ENCODE results near the gene GABBR2.

- TF ChIP-seq, protein P1, sequence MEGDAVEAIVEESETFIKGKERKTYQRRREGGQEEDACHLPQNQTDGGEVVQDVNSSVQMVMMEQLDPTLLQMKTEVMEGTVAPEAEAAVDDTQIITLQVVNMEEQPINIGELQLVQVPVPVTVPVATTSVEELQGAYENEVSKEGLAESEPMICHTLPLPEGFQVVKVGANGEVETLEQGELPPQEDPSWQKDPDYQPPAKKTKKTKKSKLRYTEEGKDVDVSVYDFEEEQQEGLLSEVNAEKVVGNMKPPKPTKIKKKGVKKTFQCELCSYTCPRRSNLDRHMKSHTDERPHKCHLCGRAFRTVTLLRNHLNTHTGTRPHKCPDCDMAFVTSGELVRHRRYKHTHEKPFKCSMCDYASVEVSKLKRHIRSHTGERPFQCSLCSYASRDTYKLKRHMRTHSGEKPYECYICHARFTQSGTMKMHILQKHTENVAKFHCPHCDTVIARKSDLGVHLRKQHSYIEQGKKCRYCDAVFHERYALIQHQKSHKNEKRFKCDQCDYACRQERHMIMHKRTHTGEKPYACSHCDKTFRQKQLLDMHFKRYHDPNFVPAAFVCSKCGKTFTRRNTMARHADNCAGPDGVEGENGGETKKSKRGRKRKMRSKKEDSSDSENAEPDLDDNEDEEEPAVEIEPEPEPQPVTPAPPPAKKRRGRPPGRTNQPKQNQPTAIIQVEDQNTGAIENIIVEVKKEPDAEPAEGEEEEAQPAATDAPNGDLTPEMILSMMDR (conservative IDR thresholded peaks at IDR 0.05), result no peak
- TF ChIP-seq ZFX (IDR thresholded peaks at IDR 0.05), result no peak
Measured at GRCh38 chr9:98247831-98248657, 460.7 kb downstream of the GABBR2 start.
